Measurements from ENCODE around the gene RASGRF1.

DNA sequence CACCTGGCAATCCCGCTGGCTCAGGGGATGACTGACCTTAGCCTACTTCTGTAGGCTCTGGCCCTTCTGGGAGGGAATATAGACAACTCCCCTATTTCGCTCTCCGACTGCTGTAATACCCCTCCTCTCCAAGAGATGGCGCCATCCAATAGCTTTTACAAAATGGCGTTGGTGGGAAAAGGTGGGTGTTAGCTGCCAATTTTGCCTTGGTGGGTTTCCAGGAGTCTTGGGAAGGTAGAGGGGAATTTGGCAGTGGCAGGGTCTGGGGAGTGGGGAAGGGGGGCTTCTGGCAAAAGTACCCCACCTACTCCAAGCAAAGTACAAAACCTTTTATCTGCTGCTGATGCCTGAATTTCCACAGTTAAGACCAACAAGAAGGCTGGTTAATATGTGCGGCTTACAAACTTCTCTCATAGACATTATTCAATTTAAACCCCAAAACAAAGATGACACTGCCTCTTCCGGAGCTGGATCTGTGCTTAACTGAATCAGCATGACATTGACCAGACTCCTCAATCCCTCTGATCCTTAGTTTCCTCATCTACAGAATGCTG lies 62.1 kb downstream of the RASGRF1 start:
- TF ChIP-seq, protein P1, sequence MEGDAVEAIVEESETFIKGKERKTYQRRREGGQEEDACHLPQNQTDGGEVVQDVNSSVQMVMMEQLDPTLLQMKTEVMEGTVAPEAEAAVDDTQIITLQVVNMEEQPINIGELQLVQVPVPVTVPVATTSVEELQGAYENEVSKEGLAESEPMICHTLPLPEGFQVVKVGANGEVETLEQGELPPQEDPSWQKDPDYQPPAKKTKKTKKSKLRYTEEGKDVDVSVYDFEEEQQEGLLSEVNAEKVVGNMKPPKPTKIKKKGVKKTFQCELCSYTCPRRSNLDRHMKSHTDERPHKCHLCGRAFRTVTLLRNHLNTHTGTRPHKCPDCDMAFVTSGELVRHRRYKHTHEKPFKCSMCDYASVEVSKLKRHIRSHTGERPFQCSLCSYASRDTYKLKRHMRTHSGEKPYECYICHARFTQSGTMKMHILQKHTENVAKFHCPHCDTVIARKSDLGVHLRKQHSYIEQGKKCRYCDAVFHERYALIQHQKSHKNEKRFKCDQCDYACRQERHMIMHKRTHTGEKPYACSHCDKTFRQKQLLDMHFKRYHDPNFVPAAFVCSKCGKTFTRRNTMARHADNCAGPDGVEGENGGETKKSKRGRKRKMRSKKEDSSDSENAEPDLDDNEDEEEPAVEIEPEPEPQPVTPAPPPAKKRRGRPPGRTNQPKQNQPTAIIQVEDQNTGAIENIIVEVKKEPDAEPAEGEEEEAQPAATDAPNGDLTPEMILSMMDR (IDR thresholded peaks at IDR 0.05) = peak; percentile 94
- TF ChIP-seq, protein P2, sequence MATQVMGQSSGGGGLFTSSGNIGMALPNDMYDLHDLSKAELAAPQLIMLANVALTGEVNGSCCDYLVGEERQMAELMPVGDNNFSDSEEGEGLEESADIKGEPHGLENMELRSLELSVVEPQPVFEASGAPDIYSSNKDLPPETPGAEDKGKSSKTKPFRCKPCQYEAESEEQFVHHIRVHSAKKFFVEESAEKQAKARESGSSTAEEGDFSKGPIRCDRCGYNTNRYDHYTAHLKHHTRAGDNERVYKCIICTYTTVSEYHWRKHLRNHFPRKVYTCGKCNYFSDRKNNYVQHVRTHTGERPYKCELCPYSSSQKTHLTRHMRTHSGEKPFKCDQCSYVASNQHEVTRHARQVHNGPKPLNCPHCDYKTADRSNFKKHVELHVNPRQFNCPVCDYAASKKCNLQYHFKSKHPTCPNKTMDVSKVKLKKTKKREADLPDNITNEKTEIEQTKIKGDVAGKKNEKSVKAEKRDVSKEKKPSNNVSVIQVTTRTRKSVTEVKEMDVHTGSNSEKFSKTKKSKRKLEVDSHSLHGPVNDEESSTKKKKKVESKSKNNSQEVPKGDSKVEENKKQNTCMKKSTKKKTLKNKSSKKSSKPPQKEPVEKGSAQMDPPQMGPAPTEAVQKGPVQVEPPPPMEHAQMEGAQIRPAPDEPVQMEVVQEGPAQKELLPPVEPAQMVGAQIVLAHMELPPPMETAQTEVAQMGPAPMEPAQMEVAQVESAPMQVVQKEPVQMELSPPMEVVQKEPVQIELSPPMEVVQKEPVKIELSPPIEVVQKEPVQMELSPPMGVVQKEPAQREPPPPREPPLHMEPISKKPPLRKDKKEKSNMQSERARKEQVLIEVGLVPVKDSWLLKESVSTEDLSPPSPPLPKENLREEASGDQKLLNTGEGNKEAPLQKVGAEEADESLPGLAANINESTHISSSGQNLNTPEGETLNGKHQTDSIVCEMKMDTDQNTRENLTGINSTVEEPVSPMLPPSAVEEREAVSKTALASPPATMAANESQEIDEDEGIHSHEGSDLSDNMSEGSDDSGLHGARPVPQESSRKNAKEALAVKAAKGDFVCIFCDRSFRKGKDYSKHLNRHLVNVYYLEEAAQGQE (IDR thresholded peaks at IDR 0.05; ENCODE audit: insufficient read depth in 1 of 2, low read depth in 2 of 2, low read length in 1 of 2) = no peak
- no peak for TF ChIP-seq POLR2AphosphoS5 (IDR thresholded peaks at IDR 0.05; ENCODE audit: low read depth, low read length)
- TF ChIP-seq TCF7L2 (IDR thresholded peaks at IDR 0.05; ENCODE audit: low read depth, low read length) = no peak

All from Panc1 (cell line).